ENCODE measurements around the gene FGF2.

- TF ChIP-seq, protein P1, sequence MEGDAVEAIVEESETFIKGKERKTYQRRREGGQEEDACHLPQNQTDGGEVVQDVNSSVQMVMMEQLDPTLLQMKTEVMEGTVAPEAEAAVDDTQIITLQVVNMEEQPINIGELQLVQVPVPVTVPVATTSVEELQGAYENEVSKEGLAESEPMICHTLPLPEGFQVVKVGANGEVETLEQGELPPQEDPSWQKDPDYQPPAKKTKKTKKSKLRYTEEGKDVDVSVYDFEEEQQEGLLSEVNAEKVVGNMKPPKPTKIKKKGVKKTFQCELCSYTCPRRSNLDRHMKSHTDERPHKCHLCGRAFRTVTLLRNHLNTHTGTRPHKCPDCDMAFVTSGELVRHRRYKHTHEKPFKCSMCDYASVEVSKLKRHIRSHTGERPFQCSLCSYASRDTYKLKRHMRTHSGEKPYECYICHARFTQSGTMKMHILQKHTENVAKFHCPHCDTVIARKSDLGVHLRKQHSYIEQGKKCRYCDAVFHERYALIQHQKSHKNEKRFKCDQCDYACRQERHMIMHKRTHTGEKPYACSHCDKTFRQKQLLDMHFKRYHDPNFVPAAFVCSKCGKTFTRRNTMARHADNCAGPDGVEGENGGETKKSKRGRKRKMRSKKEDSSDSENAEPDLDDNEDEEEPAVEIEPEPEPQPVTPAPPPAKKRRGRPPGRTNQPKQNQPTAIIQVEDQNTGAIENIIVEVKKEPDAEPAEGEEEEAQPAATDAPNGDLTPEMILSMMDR (IDR thresholded peaks at IDR 0.05): no peak
- TF ChIP-seq POLR2A (IDR thresholded peaks at IDR 0.05): no peak
Observed at GRCh38 chr4:122889726-122890125, 63.1 kb downstream of the FGF2 start.

Data from uterus (tissue), 2 donors.